ENCODE data around the gene RHBDL2.

GRCh38 chr1:38953433-38953860 is 11.8 kb upstream of the RHBDL2 start:
- TF ChIP-seq, protein P1, sequence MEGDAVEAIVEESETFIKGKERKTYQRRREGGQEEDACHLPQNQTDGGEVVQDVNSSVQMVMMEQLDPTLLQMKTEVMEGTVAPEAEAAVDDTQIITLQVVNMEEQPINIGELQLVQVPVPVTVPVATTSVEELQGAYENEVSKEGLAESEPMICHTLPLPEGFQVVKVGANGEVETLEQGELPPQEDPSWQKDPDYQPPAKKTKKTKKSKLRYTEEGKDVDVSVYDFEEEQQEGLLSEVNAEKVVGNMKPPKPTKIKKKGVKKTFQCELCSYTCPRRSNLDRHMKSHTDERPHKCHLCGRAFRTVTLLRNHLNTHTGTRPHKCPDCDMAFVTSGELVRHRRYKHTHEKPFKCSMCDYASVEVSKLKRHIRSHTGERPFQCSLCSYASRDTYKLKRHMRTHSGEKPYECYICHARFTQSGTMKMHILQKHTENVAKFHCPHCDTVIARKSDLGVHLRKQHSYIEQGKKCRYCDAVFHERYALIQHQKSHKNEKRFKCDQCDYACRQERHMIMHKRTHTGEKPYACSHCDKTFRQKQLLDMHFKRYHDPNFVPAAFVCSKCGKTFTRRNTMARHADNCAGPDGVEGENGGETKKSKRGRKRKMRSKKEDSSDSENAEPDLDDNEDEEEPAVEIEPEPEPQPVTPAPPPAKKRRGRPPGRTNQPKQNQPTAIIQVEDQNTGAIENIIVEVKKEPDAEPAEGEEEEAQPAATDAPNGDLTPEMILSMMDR (IDR thresholded peaks at IDR 0.05 in 4 of 5, conservative IDR thresholded peaks at IDR 0.05 in 1 of 5) = no peak
- no peak for TF ChIP-seq POLR2A (IDR thresholded peaks at IDR 0.05)

All from gastrocnemius medialis (tissue), 4 donors.